SK-N-SH treated with all-trans-retinoic acid at 6 μM for 48 hours (cell line): Measurements from ENCODE around the gene MZB1.

Experiments
- ARNTL ChIP-seq: fragments of 450-650 bp; formaldehyde crosslinking; IDR thresholded peaks from 2 replicates; pipeline ENCODE4 v1.5.0; 2020; ENCODE audit warnings: low read depth, mild to moderate bottlenecking, moderate library complexity, borderline replicate concordance
- OSR1 ChIP-seq: fragments of 250-450 bp; sonication (Bioruptor Pico); IDR thresholded peaks from 2 replicates; pipeline ENCODE4 v1.8.0; 2022; ENCODE audit warnings: moderate library complexity, mild to moderate bottlenecking, inconsistent platforms
- PATZ1 ChIP-seq: fragments of 250-450 bp; sonication (Bioruptor Pico); IDR thresholded peaks from 2 replicates; pipeline ENCODE4 v1.8.0; 2020; ENCODE audit warnings: mild to moderate bottlenecking, moderate library complexity, borderline replicate concordance
- PPARA ChIP-seq: fragments of 250-450 bp; sonication (Bioruptor Pico); IDR thresholded peaks from 2 replicates; pipeline ENCODE4 v1.5.0; 2020; ENCODE audit warnings: mild to moderate bottlenecking, borderline replicate concordance
- RARB ChIP-seq: fragments of 250-450 bp; sonication (Bioruptor Pico); IDR thresholded peaks from 2 replicates; pipeline ENCODE4 v1.8.0; 2021; ENCODE audit warnings: mild to moderate bottlenecking, moderate library complexity
- SNAI2 ChIP-seq: fragments of 250-450 bp; sonication (Bioruptor Pico); IDR thresholded peaks from 2 replicates; pipeline ENCODE4 v1.5.0; 2020; ENCODE audit warnings: mild to moderate bottlenecking, moderate library complexity
- TCF4 ChIP-seq: fragments of 250-450 bp; sonication (Bioruptor Pico); IDR thresholded peaks from 2 replicates; pipeline ENCODE4 v1.8.0; 2021; ENCODE audit warnings: mild to moderate bottlenecking, moderate library complexity, borderline replicate concordance
- ZFP3 ChIP-seq: fragments of 250-450 bp; sonication (Bioruptor Pico); IDR thresholded peaks from 2 replicates; pipeline ENCODE4 v1.5.0; 2020; ENCODE audit warnings: mild to moderate bottlenecking, moderate library complexity
- ZFP30 ChIP-seq: fragments of 450-650 bp; formaldehyde crosslinking; IDR thresholded peaks from 2 replicates; pipeline ENCODE4 v1.5.0; 2022; ENCODE audit warnings: mild to moderate bottlenecking, moderate library complexity
- ZNF8 ChIP-seq: fragments of 450-650 bp; formaldehyde crosslinking; IDR thresholded peaks from 2 replicates; pipeline ENCODE4 v1.5.0; 2020; ENCODE audit warnings: mild to moderate bottlenecking, moderate library complexity
- TF ChIP-seq, protein P1 (sequence below): fragments of 250-450 bp; sonication (Bioruptor Pico); IDR thresholded peaks from 2 replicates; pipeline ENCODE4 v1.5.1; 2020; ENCODE audit warnings: low read depth, mild to moderate bottlenecking, moderate library complexity
- TF ChIP-seq, protein P2 (sequence below): fragments of 250-450 bp; sonication (Bioruptor Pico); IDR thresholded peaks from 2 replicates; pipeline ENCODE4 v1.8.0; 2021; ENCODE audit warnings: low read depth, mild to moderate bottlenecking, moderate library complexity, borderline replicate concordance

GRCh38 chr5:139419226-139420192 is 29.8 kb upstream of the MZB1 start:
- TF ChIP-seq, protein P1, sequence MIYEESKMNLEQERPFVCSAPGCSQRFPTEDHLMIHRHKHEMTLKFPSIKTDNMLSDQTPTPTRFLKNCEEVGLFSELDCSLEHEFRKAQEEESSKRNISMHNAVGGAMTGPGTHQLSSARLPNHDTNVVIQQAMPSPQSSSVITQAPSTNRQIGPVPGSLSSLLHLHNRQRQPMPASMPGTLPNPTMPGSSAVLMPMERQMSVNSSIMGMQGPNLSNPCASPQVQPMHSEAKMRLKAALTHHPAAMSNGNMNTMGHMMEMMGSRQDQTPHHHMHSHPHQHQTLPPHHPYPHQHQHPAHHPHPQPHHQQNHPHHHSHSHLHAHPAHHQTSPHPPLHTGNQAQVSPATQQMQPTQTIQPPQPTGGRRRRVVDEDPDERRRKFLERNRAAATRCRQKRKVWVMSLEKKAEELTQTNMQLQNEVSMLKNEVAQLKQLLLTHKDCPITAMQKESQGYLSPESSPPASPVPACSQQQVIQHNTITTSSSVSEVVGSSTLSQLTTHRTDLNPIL (CRISPR knock-in tag) = no peak
- no peak for TF ChIP-seq ZFP3 (CRISPR knock-in tag)
- TF ChIP-seq ARNTL (CRISPR knock-in tag) = no peak
- TF ChIP-seq OSR1 (CRISPR knock-in tag) = no peak
- TF ChIP-seq ZNF8 = no peak
- TF ChIP-seq TCF4 (CRISPR knock-in tag) = no peak
- TF ChIP-seq, protein P2, sequence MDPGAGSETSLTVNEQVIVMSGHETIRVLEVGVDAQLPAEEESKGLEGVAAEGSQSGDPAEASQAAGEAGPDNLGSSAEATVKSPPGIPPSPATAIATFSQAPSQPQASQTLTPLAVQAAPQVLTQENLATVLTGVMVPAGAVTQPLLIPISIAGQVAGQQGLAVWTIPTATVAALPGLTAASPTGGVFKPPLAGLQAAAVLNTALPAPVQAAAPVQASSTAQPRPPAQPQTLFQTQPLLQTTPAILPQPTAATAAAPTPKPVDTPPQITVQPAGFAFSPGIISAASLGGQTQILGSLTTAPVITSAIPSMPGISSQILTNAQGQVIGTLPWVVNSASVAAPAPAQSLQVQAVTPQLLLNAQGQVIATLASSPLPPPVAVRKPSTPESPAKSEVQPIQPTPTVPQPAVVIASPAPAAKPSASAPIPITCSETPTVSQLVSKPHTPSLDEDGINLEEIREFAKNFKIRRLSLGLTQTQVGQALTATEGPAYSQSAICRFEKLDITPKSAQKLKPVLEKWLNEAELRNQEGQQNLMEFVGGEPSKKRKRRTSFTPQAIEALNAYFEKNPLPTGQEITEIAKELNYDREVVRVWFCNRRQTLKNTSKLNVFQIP (CRISPR knock-in tag) = no peak
- no peak for TF ChIP-seq PATZ1 (CRISPR knock-in tag)
- TF ChIP-seq RARB = no peak
- TF ChIP-seq SNAI2 (CRISPR knock-in tag) = no peak
- TF ChIP-seq PPARA (CRISPR knock-in tag) = no peak
- no peak for TF ChIP-seq ZFP30 (CRISPR knock-in tag)
